CMK (cell line): ENCODE data around the gene CASTOR1.

Experiments used
- DNase-seq: peaks from one replicate; pipeline ENCODE4 v3.0.0-alpha.2; 2010; ENCODE audit warnings: low read depth

Gene CASTOR1

GRCh38 chr22:30297991-30298701, 8.8 kb upstream of the CASTOR1 start:
- no peak for DNase-seq

- no peak for DNase-seq
These were observed 8.1 kb upstream of the CASTOR1 start for GRCh38 chr22:30297276-30297990.

- no peak for DNase-seq
These were observed 7.5 kb upstream of the CASTOR1 start for GRCh38 chr22:30296833-30297232.

- no peak for DNase-seq
These were observed 7.0 kb upstream of the CASTOR1 start for GRCh38 chr22:30296324-30296723.

- no peak for DNase-seq
These were observed 6.3 kb upstream of the CASTOR1 start for GRCh38 chr22:30295576-30295975.

- DNase-seq = no peak
These were observed 5.5 kb upstream of the CASTOR1 start for GRCh38 chr22:30294830-30295229.

- no peak for DNase-seq
These were observed 4.8 kb upstream of the CASTOR1 start for GRCh38 chr22:30294066-30294465.

GRCh38 chr22:30293026-30293425, 3.7 kb upstream of the CASTOR1 start:
- DNase-seq = no peak

- DNase-seq = no peak
These were observed 3.0 kb upstream of the CASTOR1 start for GRCh38 chr22:30292069-30292970.

- no peak for DNase-seq
These were observed 2.0 kb upstream of the CASTOR1 start for GRCh38 chr22:30291058-30291892.

GRCh38 chr22:30290342-30291057, 1.2 kb upstream of the CASTOR1 start:
- no peak for DNase-seq

- DNase-seq = no peak
These were observed 642 bp upstream of the CASTOR1 start for GRCh38 chr22:30289980-30290313.

GRCh38 chr22:30288419-30289140, 725 bp downstream of the CASTOR1 start:
- no peak for DNase-seq

GRCh38 chr22:30287648-30288418, 1.5 kb downstream of the CASTOR1 start:
- peak; percentile 88 for DNase-seq

- peak; percentile 72 for DNase-seq
These were observed 2.3 kb downstream of the CASTOR1 start for GRCh38 chr22:30286813-30287647.

GRCh38 chr22:30286331-30286730, 3.0 kb downstream of the CASTOR1 start:
- DNase-seq = no peak

- DNase-seq = no peak
These were observed 3.5 kb downstream of the CASTOR1 start for GRCh38 chr22:30285846-30286200.

GRCh38 chr22:30285176-30285845, 4.0 kb downstream of the CASTOR1 start:
- DNase-seq = no peak
